GM12864 (cell line): ENCODE measurements around the gene FADD.
A peak's percentile ranks its signal among the peaks of the same experiment; 100 is the strongest.

ENCODE experiments used
- DNase-seq: peaks from one replicate; pipeline ENCODE4 v3.0.0-alpha.2; 2011; ENCODE audit warnings: low read depth
- H3K4me3 ChIP-seq: 2 replicates; pipeline ENCODE4 v1.5.1; 2011; ENCODE audit warnings: mild to moderate bottlenecking, low read depth, low read length, control low read depth
- TF ChIP-seq, protein P1 (sequence below): IDR thresholded peaks from 2 replicates; pipeline ENCODE4 v1.5.1; 2011; ENCODE audit warnings: low read depth, mild to moderate bottlenecking, moderate library complexity, low read length, control low read depth, inconsistent platforms; ENCODE audit errors: missing control alignments

Gene FADD, protein sequence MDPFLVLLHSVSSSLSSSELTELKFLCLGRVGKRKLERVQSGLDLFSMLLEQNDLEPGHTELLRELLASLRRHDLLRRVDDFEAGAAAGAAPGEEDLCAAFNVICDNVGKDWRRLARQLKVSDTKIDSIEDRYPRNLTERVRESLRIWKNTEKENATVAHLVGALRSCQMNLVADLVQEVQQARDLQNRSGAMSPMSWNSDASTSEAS

DNA sequence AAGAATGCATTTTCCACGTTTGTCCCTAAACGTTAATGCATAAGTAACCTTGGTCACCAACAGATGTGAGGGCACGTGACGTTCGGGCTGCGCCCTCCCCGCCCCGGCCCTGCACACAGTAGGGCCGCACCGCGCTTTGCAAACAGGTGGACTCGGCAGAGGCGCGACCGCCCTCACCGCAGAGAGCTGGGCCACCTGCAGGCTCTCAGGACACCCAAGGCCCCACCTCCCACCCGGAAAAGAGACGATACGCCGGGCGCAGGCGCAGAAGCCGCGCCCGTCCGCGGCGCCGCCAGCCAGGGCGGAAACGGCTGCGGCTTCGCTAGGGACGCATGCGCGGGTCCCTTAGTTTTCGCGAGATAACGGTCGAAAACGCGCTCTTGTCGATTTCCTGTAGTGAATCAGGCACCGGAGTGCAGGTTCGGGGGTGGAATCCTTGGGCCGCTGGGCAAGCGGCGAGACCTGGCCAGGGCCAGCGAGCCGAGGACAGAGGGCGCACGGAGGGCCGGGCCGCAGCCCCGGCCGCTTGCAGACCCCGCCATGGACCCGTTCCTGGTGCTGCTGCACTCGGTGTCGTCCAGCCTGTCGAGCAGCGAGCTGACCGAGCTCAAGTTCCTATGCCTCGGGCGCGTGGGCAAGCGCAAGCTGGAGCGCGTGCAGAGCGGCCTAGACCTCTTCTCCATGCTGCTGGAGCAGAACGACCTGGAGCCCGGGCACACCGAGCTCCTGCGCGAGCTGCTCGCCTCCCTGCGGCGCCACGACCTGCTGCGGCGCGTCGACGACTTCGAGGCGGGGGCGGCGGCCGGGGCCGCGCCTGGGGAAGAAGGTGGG lies at the start of gene FADD:
TSS of gene FADD (plus strand) at position 377 of the 831 bp plus-strand sequence. CDS start at position 541, 164 bp downstream.
- peak; percentile 81 for DNase-seq
- peak within 1 kb of the TSS; percentile 100 for H3K4me3 ChIP-seq
- TF ChIP-seq, protein P1, sequence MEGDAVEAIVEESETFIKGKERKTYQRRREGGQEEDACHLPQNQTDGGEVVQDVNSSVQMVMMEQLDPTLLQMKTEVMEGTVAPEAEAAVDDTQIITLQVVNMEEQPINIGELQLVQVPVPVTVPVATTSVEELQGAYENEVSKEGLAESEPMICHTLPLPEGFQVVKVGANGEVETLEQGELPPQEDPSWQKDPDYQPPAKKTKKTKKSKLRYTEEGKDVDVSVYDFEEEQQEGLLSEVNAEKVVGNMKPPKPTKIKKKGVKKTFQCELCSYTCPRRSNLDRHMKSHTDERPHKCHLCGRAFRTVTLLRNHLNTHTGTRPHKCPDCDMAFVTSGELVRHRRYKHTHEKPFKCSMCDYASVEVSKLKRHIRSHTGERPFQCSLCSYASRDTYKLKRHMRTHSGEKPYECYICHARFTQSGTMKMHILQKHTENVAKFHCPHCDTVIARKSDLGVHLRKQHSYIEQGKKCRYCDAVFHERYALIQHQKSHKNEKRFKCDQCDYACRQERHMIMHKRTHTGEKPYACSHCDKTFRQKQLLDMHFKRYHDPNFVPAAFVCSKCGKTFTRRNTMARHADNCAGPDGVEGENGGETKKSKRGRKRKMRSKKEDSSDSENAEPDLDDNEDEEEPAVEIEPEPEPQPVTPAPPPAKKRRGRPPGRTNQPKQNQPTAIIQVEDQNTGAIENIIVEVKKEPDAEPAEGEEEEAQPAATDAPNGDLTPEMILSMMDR, result no peak

DNA sequence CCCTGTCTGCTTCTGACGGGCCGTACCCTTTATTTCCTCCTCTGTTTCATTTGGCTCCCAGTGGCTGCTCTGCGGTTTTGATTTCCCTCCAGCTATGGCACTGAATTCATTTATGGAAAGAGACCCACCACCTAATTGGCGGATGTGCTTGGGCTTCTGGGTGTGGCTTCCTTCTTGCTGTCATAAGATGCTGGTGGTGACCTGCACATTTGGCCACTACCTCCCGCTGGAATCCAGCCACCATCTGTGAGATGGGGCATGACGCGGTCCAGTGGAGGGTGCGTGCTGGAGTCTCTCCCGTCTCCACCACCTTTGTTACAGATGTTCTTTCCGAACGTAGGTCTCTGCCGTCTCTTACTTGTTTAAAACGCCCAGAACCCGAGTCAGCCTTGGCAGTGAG lies 47.7 kb upstream of the FADD start:
- TF ChIP-seq, protein P1, result no peak
- no peak overlapping the region for H3K4me3 ChIP-seq
- DNase-seq, result no peak

DNA sequence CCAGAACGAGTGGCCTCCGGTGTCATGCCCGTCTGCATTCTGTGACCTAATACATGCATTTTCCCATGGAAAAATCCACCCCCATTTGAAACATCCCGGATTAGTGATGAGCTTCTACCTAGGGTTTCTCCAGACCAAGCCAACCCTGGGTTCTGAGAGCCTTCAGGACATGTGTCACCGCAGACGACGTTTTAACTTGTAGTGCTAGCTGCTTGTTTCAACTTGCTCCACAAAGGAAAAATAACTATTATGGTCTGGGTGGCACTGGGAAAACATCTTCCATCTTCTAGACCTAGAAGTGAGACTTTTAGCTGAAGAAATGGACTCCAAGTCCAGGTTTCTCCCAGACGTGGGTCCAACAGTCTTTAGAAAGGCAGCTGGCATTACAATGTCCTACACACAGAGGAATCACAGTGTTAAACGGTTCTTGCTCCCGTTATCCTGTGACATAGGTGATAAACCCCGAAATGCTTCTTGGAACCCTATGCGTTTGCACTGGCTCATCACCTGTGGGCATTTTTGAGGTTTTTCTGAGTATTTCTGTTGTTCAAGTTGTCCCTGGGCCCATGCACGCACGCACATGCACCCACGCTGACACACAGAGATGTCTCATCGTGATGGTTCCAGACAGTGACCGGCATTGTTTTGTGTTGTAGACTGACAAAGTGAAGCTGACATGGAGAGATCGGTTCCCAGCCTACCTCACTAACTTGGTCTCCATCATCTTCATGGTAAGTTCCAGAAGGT lies 46.6 kb upstream of the FADD start:
- no peak overlapping the region for H3K4me3 ChIP-seq
- TF ChIP-seq, protein P1, result no peak
- DNase-seq, result no peak

DNA sequence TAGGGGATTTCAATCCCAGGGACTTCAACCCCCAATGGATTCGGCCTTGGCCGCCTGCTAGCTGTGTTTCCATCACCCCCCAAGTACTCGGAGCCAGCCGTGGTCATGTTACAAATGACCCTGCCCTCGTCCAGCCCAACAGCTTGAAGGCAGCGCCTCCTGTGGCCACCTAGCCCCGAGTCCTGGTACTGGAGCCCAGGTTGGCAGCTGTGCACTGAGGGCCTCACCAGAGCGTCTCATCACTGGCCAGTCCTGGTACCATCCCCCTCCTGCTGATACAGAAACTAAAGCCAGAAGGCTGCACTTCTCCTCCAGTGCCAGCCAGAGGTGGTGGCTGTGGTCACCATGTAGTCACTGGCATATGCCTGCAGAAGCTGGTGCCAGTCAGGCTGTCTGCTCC lies 44.9 kb upstream of the FADD start:
- no peak overlapping the region for H3K4me3 ChIP-seq
- no peak for DNase-seq

DNA sequence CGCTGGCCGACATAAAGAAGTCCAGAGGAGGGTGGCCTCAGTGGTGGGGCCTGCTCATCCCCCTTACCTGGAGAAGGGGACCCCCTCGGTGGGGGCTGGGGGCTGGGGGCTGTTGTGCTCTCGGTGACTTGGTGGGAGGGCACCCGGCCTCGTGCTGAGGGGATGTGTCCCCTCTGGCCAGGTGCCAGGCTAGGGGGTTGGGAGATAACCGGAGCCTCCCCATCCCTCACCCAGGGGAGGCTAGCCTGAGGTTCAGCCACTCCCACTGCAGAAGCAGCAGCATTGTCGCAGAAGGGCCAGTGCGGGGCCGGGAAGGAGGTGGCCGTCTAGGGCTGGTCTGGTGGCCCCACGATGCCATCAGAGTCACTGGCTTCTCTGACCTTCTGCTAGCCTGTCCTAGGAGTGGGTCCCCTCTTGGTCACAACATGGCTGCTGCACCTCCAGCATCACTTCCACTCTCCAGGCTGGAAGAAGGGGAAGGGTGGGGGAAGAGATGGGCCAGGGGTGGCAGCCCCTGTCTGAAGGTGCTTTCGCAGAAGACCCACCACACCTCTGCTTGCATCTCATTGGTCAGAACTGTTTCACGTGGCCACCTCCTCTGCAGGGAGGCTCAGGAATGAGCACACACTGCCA lies 44.2 kb upstream of the FADD start:
- no peak overlapping the region for H3K4me3 ChIP-seq
- DNase-seq, result no peak

More for the DNA sequence above, 44.9 kb upstream of the FADD start:
- TF ChIP-seq, protein P1, result peak; percentile 32

More for the DNA sequence above, 44.2 kb upstream of the FADD start:
- TF ChIP-seq, protein P1, result no peak
